CD14-positive monocyte (primary cell): Measurements from ENCODE around the gene MAP3K6. TPM values are rescaled to one million over a fixed set of nuclear protein-coding genes. Genes with fewer than 3 reads are reported as not detected.

Source experiments
- DNase-seq, 3 donors: peaks; one replicate each; pipeline ENCODE4 v3.0.0-alpha.2; 2011 to 2022
- H2AFZ ChIP-seq: 2 replicates; pipeline ENCODE4 v1.6.0; 2012; ENCODE audit warnings: mild to moderate bottlenecking, low read depth, low read length, inconsistent platforms; ENCODE audit not compliant: insufficient read depth, poor library complexity, severe bottlenecking
- H3K27ac ChIP-seq, 2 donors: 1 replicate in 1 of 2; 2 replicates in 1 of 2; pipeline ENCODE4 v1.5.1; 2012 to 2013; ENCODE audit warnings: low read length in 2 of 2, control low read depth in 1 of 2, inconsistent platforms in 1 of 2, low read depth in 1 of 2, mild to moderate bottlenecking in 1 of 2
- H3K27me3 ChIP-seq, 2 donors: one replicate each; pipeline versions ENCODE4 v1.6.0 to v1.6.1; 2011 to 2013; ENCODE audit warnings: low read length in 2 of 2; ENCODE audit not compliant: control insufficient read depth in 2 of 2, insufficient read depth in 2 of 2
- H3K36me3 ChIP-seq, 2 donors: replicated peaks in 1 of 2; 1 replicate in 1 of 2; 2 replicates in 1 of 2; pipeline versions ENCODE4 v1.5.1 to v1.6.1; 2012 to 2013; ENCODE audit warnings: low read length in 2 of 2, control low read depth in 1 of 2, inconsistent platforms in 1 of 2, mild to moderate bottlenecking in 1 of 2; ENCODE audit not compliant: insufficient read depth in 2 of 2, control insufficient read depth in 1 of 2
- H3K4me1 ChIP-seq, 2 donors: 1 replicate in 1 of 2; 2 replicates in 1 of 2; pipeline versions ENCODE4 v1.5.1 to v1.6.1; 2012 to 2013; ENCODE audit warnings: low read length in 2 of 2, control low read depth in 1 of 2, inconsistent platforms in 1 of 2, mild to moderate bottlenecking in 1 of 2, moderate library complexity in 1 of 2; ENCODE audit not compliant: insufficient read depth in 2 of 2, control insufficient read depth in 1 of 2
- H3K4me2 ChIP-seq: replicated peaks from 2 replicates; pipeline ENCODE3; 2012; ENCODE audit warnings: low read length, moderate library complexity, mild to moderate bottlenecking; ENCODE audit not compliant: poor library complexity, severe bottlenecking; ENCODE audit errors: extremely low read depth
- H3K4me3 ChIP-seq, 3 experiments: fragments of 200-600 bp in 1 of 3; sonication (generic) in 1 of 3; replicated peaks in 1 of 3; 1 replicate in 2 of 3; 2 replicates in 1 of 3; pipeline ENCODE4 v1.5.1; 2011 to 2013; ENCODE audit warnings: low read length in 3 of 3, mild to moderate bottlenecking in 3 of 3, control low read depth in 2 of 3, low read depth in 2 of 3, inconsistent platforms in 1 of 3, moderate library complexity in 1 of 3
- H3K79me2 ChIP-seq: 2 replicates; pipeline ENCODE4 v1.6.0; 2012; ENCODE audit warnings: mild to moderate bottlenecking, control low read depth, inconsistent platforms, low read length, moderate library complexity; ENCODE audit not compliant: insufficient read depth
- H3K9ac ChIP-seq: 2 replicates; pipeline ENCODE4 v1.6.0; 2017; ENCODE audit warnings: low read length, mild to moderate bottlenecking; ENCODE audit not compliant: insufficient read depth, poor library complexity, severe bottlenecking
- H3K9me3 ChIP-seq, 2 donors: replicated peaks in 1 of 2; 1 replicate in 1 of 2; 2 replicates in 1 of 2; pipeline versions ENCODE4 v1.5.1 to v1.6.1; 2012 to 2013; ENCODE audit warnings: low read length in 2 of 2, control low read depth in 1 of 2; ENCODE audit not compliant: control insufficient read depth in 1 of 2, insufficient read depth in 1 of 2
- H4K20me1 ChIP-seq: 2 replicates; pipeline ENCODE4 v1.6.0; 2012; ENCODE audit warnings: mild to moderate bottlenecking, low read length, control low read depth, moderate library complexity; ENCODE audit not compliant: insufficient read depth
- H3K27ac Mint-ChIP-seq, 7 donors: one replicate each; pipeline ENCODE4 v1.8.0; 2020; ENCODE audit warnings: mild to moderate bottlenecking in 7 of 7, mixed read lengths in 7 of 7, moderate library complexity in 6 of 7, inconsistent platforms in 2 of 7
- H3K27me3 Mint-ChIP-seq, 3 donors: one replicate each; pipeline ENCODE4 v1.8.0; 2021 to 2022; ENCODE audit warnings: low read depth in 3 of 3, mild to moderate bottlenecking in 3 of 3, mixed read lengths in 3 of 3, moderate library complexity in 3 of 3, inconsistent platforms in 1 of 3
- H3K36me3 Mint-ChIP-seq, 2 donors: one replicate each; pipeline ENCODE4 v1.8.0; 2020; ENCODE audit warnings: mixed read lengths in 2 of 2, inconsistent platforms in 1 of 2, mild to moderate bottlenecking in 1 of 2
- H3K4me1 Mint-ChIP-seq: one replicate; pipeline ENCODE4 v1.8.0; 2020; ENCODE audit warnings: mild to moderate bottlenecking, mixed read lengths
- H3K4me3 Mint-ChIP-seq, 2 donors: one replicate each; pipeline ENCODE4 v1.8.0; 2020; ENCODE audit warnings: mild to moderate bottlenecking in 2 of 2, mixed read lengths in 2 of 2, moderate library complexity in 1 of 2
- H3K9me3 Mint-ChIP-seq, 7 donors: one replicate each; pipeline ENCODE4 v1.8.0; 2020 to 2022; ENCODE audit warnings: mixed read lengths in 7 of 7, mild to moderate bottlenecking in 6 of 7, moderate library complexity in 6 of 7, inconsistent platforms in 2 of 7
- whole genome bisulfite sequencing: methylation state at CpG from one replicate; pipeline ENCODE4 v1.1.5; 2013; ENCODE audit warnings: missing lambda C conversion rate; ENCODE audit not compliant: insufficient coverage; 5-methylcytosine and 5-hydroxymethylcytosine counted together
- intact Hi-C, 2 donors: fragments of 100-400 bp; cut with micrococcal nuclease; formaldehyde crosslinking; loops; one replicate each; pipeline versions ENCODE4 v1.15.0 to v1.15.1; 2023
- polyA plus RNA-seq, 3 donors: library from polyadenylated mRNA; depleted of rRNA in 1 of 3; unstranded in 2 of 3; stranded (reverse) in 1 of 3; fragments of 300-500 nt in 2 of 3; fragments of >200 nt in 1 of 3; fragmentation: Illumina TruSeq in 2 of 3; gene quantifications; 1 replicate in 2 of 3; 2 replicates in 1 of 3; pipeline ENCODE4 v1.2.3, GENCODE V29; 2012 to 2021
- TF ChIP-seq, protein P1 (sequence below): fragments of 200-600 bp; IDR thresholded peaks from one replicate; pipeline ENCODE4 v1.8.0; 2022; ENCODE audit warnings: antibody characterized with exemption, mild to moderate bottlenecking

MAP3K6 gene
- polyA plus RNA-seq, 3 donors: 3.2 to 14.8 (median 6.7) TPM

GRCh38 chr1:27350663-27351540 is 15.9 kb downstream of the MAP3K6 start:
- Histone ChIP-seq H3K79me2 (peaks cover 5% of the 10 kb centered on the region), H4K20me1 (peaks cover 4% of the 10 kb centered on the region), H3K4me1 (peaks cover 6 to 17% of the 10 kb centered on the region in 2 donors), H3K4me3 (no peak overlapping the region), H3K27me3 (peaks cover 0 to 2% of the 10 kb centered on the region in 2 donors), H3K36me3 (peaks cover 40 to 56% of the 10 kb centered on the region in 2 donors), H2AFZ (no peak overlapping the region), H3K27ac (no peak overlapping the region), H3K9me3 (no peaks in the 10 kb centered on the region), H3K9ac (no peak overlapping the region), H3K4me2 (no peak overlapping the region)
- Mint-ChIP-seq H3K27ac (peak overlapping the region in 1 of 7 donors; percentile 20), H3K9me3 (peaks cover 0 to 2% (median 0%) of the 10 kb centered on the region in 7 donors), H3K27me3 (peaks cover 1 to 11% (median 4%) of the 10 kb centered on the region in 3 donors), H3K36me3 (peaks cover 31 to 68% of the 10 kb centered on the region in 2 donors), H3K4me1 (peaks cover 11% of the 10 kb centered on the region), H3K4me3 (peak overlapping the region in 1 of 2 donors; percentile 47)
- no peak for DNase-seq
- intact Hi-C loops: no loop called here
- 96% methylated on average over 61 of the region's 62 CpGs for WGBS
- TF ChIP-seq, protein P1, sequence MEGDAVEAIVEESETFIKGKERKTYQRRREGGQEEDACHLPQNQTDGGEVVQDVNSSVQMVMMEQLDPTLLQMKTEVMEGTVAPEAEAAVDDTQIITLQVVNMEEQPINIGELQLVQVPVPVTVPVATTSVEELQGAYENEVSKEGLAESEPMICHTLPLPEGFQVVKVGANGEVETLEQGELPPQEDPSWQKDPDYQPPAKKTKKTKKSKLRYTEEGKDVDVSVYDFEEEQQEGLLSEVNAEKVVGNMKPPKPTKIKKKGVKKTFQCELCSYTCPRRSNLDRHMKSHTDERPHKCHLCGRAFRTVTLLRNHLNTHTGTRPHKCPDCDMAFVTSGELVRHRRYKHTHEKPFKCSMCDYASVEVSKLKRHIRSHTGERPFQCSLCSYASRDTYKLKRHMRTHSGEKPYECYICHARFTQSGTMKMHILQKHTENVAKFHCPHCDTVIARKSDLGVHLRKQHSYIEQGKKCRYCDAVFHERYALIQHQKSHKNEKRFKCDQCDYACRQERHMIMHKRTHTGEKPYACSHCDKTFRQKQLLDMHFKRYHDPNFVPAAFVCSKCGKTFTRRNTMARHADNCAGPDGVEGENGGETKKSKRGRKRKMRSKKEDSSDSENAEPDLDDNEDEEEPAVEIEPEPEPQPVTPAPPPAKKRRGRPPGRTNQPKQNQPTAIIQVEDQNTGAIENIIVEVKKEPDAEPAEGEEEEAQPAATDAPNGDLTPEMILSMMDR: no peak

GRCh38 chr1:27349784-27350662 is 16.7 kb downstream of the MAP3K6 start:
- Histone ChIP-seq H3K9ac (no peak overlapping the region), H3K79me2 (peaks cover 9% of the 10 kb centered on the region), H3K36me3 (peaks cover 35 to 56% of the 10 kb centered on the region in 2 donors), H3K4me1 (peaks cover 6 to 17% of the 10 kb centered on the region in 2 donors), H4K20me1 (peaks cover 4% of the 10 kb centered on the region), H3K4me2 (peak overlapping the region; percentile 70), H3K9me3 (no peaks in the 10 kb centered on the region), H3K27me3 (peaks cover 0 to 2% of the 10 kb centered on the region in 2 donors), H3K4me3 (peak overlapping the region in 2 of 3 experiments; percentile 18 to 66), H3K27ac (no peak overlapping the region), H2AFZ (peak overlapping the region; percentile 77)
- TF ChIP-seq, protein P1: no peak
- intact Hi-C loops: no loop called here
- DNase-seq: no peak
- H3K9me3 Mint-ChIP-seq: peaks cover 0 to 2% (median 0%) of the 10 kb centered on the region in 7 donors
- H3K36me3 Mint-ChIP-seq: peaks cover 28 to 68% of the 10 kb centered on the region in 2 donors
- 77% methylated on average over 72 of the region's 84 CpGs for WGBS
- peaks cover 1 to 11% (median 4%) of the 10 kb centered on the region in 3 donors for H3K27me3 Mint-ChIP-seq
- peaks cover 14% of the 10 kb centered on the region for H3K4me1 Mint-ChIP-seq
- H3K4me3 Mint-ChIP-seq: peak overlapping the region; percentile 42 to 64
- no peak overlapping the region for H3K27ac Mint-ChIP-seq
